Measurements from ENCODE around the gene HFE.

GRCh38 chr6:26103141-26103769 lies 16.0 kb downstream of the HFE start:
- TF ChIP-seq CTCF (IDR thresholded peaks at IDR 0.05) (no peak), POLR2A (IDR thresholded peaks at IDR 0.05) (no peak)
